ENCODE results near the gene PDLIM7. TPM values are rescaled to one million over a fixed set of nuclear protein-coding genes. Genes with fewer than 3 reads are reported as not detected.

Gene PDLIM7
- total RNA-seq, 1 experiment from 2014 or later: 234 TPM

DNA sequence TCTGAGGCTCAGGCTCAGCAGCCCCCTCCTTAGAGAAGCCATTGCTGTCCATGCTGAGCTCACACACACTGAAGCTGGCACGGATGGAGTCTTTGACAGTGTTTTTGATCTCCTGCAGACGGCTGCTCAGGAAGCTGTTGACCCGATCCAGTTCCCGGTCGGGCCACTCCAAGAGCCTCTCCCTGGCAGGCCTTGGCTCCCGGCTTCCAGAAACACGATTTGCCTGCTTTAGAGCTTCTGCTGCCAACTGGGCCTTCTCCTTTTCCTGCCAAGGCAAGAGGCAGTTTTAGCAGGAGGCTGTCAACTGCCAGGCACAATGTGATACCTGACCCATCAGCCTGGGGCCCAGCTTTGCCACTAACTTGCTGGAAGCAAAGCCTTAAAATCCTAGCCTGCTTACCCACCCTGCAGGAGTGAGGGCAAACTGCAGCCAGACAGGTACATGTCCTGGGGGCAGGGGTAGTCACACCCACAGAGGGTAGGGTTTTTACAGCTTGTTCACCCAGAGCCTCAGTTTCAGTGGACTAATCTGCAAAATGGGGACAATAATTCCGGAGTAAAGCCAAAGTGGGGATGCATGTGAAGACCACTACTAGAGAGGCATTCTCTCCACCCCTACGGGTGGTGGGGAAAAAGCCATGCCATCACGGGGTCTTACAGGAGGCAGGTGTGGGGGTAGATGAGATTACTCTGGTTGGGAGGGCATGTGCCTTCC, 27.7 kb upstream of the PDLIM7 start:
- DNase-seq (ENCODE audit: low read depth): no peak

DNA sequence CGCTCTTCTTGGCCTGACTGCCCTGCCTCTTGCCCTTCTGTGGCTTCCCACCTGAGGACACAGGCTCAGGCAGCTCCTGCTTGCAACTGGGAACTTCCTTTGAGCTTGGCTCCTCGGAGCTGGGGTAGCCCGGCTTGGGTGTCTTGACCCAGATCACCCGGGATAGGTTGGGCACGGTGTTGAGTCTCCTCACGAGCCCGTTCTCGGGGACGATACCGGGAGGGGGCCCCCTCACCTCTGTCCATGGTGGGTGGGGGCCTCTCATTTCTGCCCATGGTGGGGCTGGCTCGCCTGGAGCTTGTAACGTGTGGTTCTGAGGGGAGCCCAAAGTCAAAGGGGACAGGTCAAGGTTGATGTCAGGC, 27.1 kb upstream of the PDLIM7 start:
- no peak for DNase-seq (ENCODE audit: low read depth)

DNA sequence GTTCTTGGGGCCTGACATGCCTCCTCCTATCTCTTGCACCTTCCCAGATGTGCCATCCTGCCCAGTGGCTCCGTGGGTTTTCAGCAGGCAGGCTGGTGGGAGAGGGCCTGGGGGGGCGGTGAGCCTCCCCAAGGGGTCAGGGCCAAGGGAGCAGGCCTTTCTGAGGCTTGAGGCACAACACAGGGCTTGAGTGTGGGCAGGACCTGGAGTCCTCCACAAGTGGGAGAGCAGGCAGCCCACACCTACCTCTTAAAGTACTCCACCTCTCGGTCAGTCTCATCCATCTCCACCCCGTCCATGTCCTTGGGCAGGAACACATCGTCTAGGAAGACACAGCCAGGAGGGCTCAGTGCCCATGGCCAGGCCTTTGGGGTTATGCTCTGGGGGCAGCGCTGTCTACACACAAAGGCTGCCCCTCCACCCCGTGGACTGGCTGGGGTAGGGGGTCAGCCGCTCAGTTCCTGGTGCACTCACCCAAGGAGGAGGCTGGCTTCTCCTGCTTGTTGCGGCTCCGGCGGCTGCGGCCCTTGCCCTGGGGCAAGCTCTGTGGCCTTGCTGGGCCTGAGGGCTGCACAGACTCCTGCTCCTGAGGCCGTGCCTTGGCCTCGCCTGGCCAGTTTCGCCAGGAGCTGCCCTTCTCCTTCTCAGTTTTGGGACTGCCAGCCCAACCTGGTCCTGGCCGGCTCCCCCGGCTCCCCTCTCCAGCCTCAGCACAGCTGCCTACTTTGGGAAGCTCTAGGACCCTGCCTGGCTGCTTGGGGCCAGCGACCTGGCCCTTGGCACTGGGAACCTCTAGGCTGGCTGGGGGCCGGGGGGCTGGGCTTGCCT, 26.5 kb upstream of the PDLIM7 start:
- DNase-seq (ENCODE audit: low read depth): no peak

DNA sequence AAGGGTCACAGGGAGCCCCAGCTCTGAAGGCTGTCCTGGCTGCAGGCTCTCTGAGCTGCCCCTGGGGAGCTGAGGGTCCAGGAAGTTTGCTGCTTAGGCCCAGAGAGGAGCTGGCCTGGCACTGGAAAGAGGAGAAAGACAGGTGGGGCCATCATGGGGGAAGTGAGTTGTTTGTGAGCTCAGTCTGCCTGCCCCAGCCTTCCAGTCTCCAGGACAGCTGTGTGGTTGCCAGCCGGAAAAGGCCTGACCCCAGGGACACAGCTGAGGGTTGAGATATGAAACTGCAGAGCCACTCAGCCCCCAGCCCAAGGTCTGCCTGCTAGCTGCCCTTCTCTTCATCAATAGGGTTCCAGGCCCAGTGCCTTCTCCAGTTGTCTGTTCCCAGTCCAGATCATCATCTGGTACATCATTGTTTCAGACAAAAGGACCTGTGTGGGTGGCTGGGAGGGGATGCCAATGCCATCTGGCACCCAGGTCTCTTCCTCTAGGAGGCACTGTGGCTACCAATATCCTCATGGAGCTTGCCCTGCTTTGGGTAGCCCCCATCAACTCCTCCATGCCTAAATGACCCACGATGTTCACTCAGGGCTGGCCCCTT, 23.6 kb upstream of the PDLIM7 start:
- DNase-seq (ENCODE audit: low read depth): no peak

DNA sequence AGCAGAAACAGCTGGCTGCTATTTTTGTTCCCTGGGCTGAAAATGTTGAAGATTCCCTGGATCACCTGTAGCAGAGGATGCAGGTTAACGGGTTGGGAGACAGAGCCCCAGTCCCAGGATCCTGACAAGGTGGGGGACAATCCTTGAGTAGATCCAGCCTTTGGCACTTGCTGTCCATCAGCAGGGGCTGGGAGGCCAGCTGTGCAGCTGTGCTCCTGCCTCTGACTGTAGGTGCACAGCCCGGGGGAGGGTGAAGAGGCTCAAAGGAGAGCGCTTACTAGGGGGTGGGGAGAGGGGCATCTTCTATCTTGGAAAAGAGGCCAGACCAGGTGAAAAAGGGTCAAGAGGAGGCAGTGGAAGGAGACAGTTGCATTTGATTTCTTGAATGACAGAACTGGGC, 22.9 kb upstream of the PDLIM7 start:
- DNase-seq (ENCODE audit: low read depth): no peak

DNA sequence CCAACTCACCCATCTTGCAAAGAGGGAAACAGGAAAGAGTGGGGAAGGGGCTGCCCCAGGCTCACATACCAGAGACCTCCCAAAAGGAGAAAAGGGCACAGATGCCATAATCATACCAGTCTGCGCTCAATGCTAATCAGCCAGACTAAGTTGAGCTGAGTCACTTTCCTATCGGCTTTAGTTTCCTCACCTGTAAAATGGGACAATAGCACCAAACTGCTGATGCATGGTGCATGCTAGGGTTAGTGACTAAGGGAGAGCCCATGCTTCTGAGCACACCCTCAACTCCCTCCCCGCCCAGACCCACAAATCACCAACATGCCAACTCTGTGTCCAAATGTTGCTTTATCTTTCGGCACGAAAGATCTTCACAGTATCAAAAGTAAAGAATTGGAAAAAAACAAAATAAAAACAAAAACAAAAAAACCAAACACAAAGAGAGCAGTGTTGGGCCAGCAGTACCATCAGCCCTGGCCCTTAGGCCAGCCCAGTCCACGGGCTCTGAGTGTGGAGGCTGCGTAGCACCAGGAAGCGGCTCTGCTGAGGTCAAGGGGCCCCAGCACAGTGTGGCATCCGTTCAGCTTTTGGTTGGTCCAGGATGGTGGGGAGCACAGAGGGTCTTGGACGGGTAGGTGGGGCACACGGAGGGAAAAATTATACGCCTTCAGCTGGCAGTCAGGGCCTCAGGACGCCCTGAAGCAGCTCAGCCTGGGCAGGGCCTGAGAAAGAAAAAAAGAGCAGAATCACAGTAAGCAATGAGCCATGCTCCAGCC, 22.2 kb upstream of the PDLIM7 start:
- no peak for DNase-seq (ENCODE audit: low read depth)

DNA sequence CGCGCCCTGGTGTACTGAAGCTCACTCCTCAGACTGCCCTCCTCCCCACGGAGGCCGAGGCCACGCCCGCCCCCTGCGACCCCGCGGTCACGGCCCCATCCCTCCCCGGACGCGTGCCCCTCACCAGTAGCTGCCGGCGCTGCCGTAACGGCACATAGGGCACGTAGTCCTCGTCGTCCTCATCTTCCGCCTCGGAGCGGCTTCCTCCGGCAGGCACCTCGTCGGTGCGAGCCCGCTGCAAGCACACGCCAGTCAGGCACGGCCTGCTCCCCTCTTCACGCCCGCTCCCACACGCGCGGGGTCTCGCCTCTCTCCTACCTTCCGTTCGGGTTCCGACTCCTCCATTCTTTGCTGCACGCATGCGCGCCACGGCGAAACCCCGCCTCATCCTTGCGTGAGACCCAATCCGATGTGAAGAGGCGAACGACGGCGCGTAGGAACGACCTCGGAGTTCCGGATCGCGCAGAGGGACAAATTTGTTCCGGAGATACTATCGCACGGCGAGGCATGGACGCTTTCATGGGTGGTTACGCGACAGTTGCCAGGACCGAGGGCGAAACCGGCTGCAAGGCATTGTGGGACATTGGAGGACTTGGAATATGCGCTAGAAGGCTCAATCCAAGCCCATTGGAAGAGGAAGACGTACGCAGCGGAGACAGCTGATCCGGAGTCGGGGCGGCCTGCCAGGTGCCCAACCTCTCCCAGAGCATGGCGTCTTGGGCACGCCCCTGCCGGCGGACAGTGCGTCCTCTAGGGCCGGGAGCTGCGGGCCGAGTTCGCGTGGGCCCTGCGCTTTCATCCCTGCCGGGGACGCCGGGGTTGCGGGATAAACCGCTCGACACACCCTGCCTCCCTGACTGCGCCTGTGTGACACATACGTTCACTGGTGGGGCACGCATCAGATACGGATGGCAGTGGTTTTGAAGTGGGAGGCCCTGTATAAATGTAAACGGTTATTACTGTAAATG, 19.5 kb upstream of the PDLIM7 start, which contains the start of gene DDX41:
DDX41 (minus strand) TSS at position 361 of the 968 bp plus-strand sequence; CDS start at position 345, 16 bp downstream.
- peak; percentile 99 for DNase-seq (ENCODE audit: low read depth)

DNA sequence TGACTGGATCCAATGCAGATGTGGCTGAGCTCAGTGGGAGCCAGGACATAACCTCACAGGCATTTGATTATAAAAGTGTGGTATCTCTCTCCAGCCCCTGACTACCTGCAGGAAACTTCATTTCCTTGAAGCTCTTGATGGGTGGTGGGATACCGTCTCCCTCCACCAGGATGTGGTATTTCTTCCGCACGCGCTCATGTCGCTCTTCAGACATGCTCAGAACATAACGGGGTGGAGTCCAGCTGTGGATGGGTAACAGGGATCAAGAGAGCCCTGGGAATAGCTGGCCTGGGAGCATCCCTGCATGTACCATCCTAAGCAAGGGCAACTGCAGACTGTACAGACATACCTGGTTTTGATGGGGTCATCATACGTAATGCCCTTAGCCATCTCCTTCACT, 18.2 kb upstream of the PDLIM7 start:
- DNase-seq (ENCODE audit: low read depth): no peak

DNA sequence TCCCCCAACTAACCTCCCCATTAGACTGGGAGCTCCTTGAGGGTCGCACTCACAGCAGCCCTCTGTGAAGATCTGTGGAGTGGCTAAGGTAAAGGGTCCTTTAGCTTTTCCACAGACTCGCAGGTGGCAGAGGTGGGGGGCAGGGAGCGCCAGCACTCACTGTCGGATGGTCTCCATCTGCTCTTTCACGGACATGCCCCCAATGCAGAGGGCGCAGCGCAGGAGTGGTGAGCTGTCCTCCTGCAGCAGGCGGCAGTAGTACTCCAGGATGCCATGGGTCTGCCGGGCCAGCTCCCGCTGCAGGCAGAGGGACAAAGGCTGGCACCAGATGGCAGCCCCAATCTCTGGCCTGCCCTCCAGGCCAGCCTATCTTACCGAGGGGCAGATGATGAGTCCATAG, 17.1 kb upstream of the PDLIM7 start:
- DNase-seq (ENCODE audit: low read depth): no peak

DNA sequence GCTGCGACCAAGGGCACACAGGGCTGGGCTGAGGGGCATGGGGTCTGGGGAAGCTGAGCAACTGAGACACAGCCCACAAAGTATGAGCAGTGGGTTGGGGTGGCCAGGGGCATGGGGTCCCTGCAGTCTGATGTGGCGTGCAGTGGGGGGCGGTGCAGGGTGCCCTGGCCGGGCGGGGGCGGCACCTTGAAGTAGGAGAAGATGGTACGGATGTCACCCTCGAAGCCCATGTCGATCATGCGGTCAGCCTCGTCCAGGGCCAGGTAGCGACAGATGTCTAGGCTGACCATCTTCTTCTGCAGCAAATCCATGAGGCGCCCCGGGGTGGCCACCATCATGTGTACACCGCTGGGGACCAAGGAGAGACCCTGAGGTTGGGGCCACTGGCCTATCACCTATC, 16.1 kb upstream of the PDLIM7 start:
- no peak for DNase-seq (ENCODE audit: low read depth)

DNA sequence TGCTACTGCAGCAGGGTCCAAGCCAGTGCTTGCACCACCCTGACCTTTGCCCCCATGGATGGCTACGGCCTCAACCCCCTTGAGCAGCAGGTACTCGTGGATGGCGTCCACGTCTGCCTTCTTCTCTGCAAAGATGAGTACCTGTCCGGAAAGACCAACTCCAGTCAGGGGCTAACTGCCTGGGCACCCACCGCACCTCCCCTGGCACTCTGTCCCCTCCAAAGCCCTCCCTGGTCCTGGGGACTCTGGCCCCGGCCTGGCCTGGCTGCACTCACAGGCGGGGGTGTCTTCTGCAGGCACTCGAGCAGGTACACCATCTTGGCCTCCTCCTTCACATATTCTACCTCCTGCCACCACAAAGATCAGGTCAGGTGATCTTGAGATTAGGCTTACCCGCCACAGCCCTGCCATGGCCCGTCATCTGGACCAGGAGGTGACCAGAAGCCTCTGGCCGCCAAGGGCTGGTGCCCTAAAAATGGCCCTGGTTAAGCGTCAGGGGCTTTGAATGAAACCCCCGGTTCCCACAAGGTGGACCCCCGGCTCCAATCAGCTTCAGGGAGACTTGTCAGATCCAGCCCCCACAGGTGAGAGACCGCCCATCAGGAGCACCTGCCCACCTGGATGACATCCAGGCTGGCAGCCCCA, 15.5 kb upstream of the PDLIM7 start:
- no peak for DNase-seq (ENCODE audit: low read depth)

DNA sequence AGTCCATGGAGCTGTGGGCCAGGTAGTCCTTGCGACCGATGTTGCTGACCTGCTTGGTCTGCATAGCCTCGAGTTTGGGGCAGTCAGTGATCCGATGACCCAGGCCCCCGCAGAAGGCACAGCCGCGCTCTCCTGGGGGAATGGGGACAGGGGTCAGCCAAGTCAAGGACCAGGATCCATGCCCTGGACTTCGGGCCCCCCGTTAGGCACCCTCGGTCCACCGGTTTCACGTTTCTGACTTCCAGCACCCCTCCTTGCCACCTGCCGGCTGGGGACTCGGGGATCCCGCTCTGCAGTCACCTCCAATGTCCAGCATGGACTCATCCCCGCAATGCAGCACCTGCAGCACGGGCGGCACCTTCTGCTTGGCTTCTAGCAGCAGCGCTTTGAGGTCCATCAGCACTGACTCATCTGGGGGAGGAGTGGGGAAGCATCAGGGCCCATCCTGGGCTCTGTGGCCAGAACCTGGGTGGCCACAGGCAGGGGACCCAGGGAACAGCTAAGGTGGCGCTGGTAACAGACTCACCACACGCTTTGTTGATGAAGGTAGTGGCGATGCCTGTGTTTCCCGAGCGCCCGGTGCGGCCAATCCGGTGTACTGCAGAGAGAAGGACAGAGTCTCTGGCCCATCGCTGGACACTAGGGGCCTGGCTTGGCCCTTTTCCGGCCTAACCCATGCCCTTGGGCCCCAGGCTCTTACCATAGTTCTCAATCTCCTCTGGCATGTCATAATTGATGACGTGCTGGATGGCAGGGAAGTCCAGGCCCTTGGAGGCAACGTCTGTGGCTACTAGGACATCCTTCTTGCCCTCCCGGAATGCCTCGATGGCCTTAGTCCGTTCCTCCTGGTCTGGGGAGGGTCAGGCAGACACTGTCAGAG, 14.6 kb upstream of the PDLIM7 start:
- no peak for DNase-seq (ENCODE audit: low read depth)

DNA sequence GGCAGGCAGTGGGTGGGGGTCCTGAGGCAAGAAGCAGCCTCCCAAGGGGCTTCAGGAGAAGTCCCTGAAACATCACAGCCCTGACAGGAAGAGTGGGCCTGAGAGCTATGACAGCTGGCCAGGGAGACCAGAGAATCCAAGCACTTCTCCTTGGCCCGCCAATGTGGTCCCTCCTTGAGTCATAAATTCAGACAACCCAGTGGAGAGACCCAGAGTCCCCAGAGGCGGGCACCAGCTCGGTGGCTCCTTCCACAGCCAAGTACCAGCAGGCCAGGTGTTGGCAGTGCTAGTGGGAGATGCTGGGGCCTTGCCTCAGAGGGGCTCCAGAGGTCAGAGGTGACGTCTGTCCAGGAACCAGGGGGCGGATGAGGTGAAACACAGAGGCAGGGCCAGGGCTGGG, 13.8 kb upstream of the PDLIM7 start:
- no peak for DNase-seq (ENCODE audit: low read depth)

DNA sequence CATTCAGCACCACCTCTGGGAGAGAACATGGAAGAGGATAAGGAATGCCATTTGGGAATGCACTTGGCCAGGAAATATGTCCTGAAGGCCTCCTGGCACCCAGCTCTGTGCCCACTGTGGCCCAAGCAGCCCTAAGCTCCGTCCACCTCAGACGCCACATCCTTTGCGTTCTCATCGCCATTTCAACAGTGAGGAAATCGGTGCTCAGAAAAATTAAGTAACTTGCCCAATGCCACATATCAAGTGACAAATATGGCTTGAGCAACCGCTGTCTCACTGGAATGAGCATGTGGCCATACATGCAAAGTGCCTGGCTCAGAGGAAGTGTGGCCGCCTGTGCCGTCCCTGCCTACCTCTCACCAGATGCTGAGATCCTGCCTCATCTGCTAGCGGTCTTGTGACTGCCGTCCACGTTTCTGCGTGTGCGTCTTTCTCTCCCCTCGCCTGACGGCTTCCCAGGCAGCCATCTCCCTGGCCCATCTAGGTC, 13.2 kb upstream of the PDLIM7 start:
- no peak for DNase-seq (ENCODE audit: low read depth)

DNA sequence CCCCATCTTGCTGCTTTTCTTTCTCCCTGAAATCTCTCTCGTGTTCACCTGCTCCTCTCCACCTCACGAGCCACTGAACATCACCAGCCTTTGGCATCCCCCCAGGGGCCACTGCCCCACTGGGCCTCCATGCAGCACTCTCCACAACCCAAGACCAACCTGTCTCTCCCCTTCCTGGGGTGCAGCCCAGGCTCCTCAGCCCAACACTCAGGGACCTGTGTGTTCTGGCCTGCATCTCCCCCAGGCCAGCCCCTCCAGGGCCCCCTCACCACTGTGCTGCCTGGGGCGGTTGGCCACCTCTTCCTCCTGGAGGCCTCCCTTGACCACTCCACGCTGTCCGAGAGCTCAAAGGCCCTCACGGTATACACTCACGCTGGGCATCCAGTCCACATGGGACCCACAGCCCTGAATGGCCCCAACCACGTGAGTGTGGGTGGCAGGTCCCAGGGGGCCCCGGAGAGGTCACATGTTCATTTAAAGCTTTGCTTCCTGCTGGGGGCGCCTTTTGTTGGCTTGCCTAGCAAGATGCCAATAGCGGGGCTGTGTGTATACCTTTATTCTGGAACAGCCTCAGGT, 12.7 kb upstream of the PDLIM7 start:
- DNase-seq (ENCODE audit: low read depth): no peak

DNA sequence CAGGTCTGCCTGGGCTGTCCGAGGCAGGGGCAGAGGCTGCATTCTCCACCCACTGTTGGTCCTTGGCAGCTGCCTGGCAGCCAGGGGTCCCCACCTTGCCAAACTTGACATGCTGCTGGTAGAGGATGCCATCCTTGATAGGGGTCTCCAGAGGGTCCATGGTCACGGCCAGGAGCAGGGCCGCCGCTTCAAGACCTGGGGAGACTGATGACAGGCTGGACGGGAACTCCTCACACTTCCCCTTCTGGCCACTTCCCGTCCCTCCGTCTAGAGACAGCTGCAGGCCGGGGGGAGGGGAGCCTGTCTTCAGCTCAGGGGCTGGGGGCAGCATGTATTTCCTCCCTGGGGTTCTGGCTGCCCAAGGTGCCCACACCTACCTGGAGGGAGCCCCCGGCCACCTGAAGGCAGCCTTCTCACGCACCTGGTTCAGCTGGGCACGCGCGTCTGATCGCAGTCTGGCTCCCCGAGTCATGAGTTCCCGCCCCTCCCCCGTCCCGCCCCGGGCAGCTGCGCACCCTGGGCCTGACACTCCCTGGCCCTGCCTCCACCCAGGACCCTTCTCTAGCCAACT, 12.1 kb upstream of the PDLIM7 start, which contains the start of gene DOK3:
DOK3 (minus strand) TSS at position 446 of the 571 bp plus-strand sequence; CDS start at position 160, 286 bp downstream.
- no peak for DNase-seq (ENCODE audit: low read depth)

DNA sequence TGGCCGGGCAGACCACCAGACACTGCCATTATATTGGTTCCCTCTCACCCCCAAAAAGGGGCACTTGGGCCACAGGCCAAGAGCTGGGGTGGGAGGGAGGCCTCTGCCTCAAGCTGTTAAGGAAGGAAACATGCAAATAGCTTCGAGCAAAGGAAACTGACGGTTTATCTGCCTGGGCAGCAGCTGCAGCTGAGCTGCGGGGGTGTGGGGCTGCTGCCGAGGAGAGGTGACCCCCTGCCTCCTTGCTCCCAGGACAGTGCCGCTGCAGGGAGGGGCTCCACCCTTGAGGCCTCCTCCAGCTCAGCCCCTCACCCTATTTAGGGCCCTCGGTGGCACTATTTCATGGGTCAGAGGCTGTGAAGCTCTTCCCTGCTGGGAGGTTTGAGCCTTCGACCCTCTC, 11.4 kb upstream of the PDLIM7 start:
- no peak for DNase-seq (ENCODE audit: low read depth)

DNA sequence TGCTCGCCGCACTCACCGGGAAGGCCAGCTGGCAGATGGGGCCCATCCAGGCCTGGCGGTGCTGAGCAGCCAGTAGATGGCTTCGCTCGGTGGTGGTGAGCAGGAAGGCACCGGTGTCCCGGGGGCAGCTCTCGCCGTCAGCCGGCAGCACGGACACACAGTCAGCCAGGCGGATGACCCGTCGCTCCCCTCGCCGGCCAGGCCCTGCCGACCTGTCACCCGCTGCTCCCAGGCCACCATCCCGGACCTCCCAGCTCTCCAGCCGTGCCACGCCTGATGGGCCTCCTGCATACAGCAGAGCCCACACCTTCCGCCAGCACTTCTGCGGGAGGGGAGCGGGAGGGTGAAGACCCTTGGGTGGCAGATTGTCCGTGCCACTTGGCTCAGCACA, 10.8 kb upstream of the PDLIM7 start:
- DNase-seq (ENCODE audit: low read depth): no peak
